ENCODE data around the gene SP100. TPM values are rescaled to one million over a fixed set of nuclear protein-coding genes. Genes with fewer than 3 reads are reported as not detected.

The SP100 gene
- total and polyA plus RNA-seq, 2 of the 13 experiments (the other 11 are each of a cell fraction or from before 2014, with no cell fraction given), result 12.6 to 16.5 TPM

- in situ Hi-C loops (cut with HindIII; ENCODE audit: extremely low pct_ligation_motif_present, low pct_unique_long_range_greater_than_20kb), result loop anchor here (5.0 kb wide), 1 partner anchor 88 kb away; no protein-coding TSS in a partner anchor
- POLR2A ChIA-PET, result interaction anchor here (2.2 kb wide), 1 partner anchor 83 kb away, joined by 10 read pairs; the partner anchor contains the start of gene SP140L
Measured at GRCh38 chr2:230410263-230410662, 5.7 kb upstream of the SP100 start.

More at GRCh38 chr2:230410263-230410662, 5.7 kb upstream of the SP100 start:
- no peaks in the 10 kb centered on the region; a peak in 1 of 5 replicates for H3K27me3 ChIP-seq (ENCODE audit: control insufficient read depth in 1 of 2, insufficient read depth in 2 of 2, low read length in 2 of 2)
- WGBS (ENCODE audit: low lambda C conversion rate), result 100% methylated on average over 1 of the region's 1 CpG
- no peak for ATAC-seq
- intact Hi-C loops (cut with micrococcal nuclease; ENCODE audit: unreplicated experiment), result loop anchor here (2.0 to 10.0 kb wide), 4 partner anchors 53 to 202 kb away; partner anchors contain the start of genes SP140 and SP140L
- no peaks in the 10 kb centered on the region for H3K9me3 ChIP-seq (ENCODE audit: low read length)
- H3K4me2 ChIP-seq (ENCODE audit: low read depth, low read length), result no peak overlapping the region
- no peaks in the 10 kb centered on the region for H4K20me1 ChIP-seq (ENCODE audit: insufficient read depth, low read length)
- H2AFZ ChIP-seq (ENCODE audit: low read length), result no peak overlapping the region
- H3K4me1 ChIP-seq (ENCODE audit: insufficient read depth, low read length), result peaks cover 41% of the 10 kb centered on the region
- CTCF ChIA-PET (ENCODE audit: low intra/inter-chr PET ratio, low total read pairs), result no interaction called here
- H3K79me2 ChIP-seq (ENCODE audit: insufficient read depth, low read length), result no peaks in the 10 kb centered on the region
- H3K36me3 ChIP-seq (replicated peaks in 1 of 2; ENCODE audit: control insufficient read depth in 1 of 2, insufficient read depth in 2 of 2, low read length in 2 of 2), result no peaks in the 10 kb centered on the region
- H3K9ac ChIP-seq (ENCODE audit: insufficient read depth, low read depth, low read length), result no peak overlapping the region
- no TSS peak for BruUV-seq (replicated peaks)
- no peak for FAIRE-seq
- no peak overlapping the region for H3K4me3 ChIP-seq (replicated peaks in 1 of 3; ENCODE audit: insufficient read depth in 1 of 3, low read depth in 2 of 3, low read length in 3 of 3)
- H3K27ac ChIP-seq (ENCODE audit: extremely low read length, insufficient read depth, low read length), result no peak overlapping the region
- no peak for DNase-seq (ENCODE audit: low spot score)
- TF ChIP-seq ZFP91 (CRISPR knock-in tag; IDR thresholded peaks at IDR 0.05; ENCODE audit: borderline replicate concordance) (no peak), ZC3H13 (CRISPR knock-in tag; IDR thresholded peaks at IDR 0.05) (no peak), ISX (CRISPR knock-in tag; conservative IDR thresholded peaks at IDR 0.05) (no peak), ZZZ3 (CRISPR knock-in tag; IDR thresholded peaks at IDR 0.05; ENCODE audit: borderline replicate concordance) (no peak), DR1 (CRISPR knock-in tag; IDR thresholded peaks at IDR 0.05) (no peak), HBP1 (CRISPR knock-in tag; IDR thresholded peaks at IDR 0.05; ENCODE audit: low read depth) (no peak), ZNF160 (CRISPR knock-in tag; IDR thresholded peaks at IDR 0.05) (no peak), ZNF549 (CRISPR knock-in tag; IDR thresholded peaks at IDR 0.05) (no peak), ZNF784 (CRISPR knock-in tag; IDR thresholded peaks at IDR 0.05; ENCODE audit: borderline replicate concordance) (no peak), ZNF343 (CRISPR knock-in tag; IDR thresholded peaks at IDR 0.05) (no peak), EZH2 (conservative IDR thresholded peaks at IDR 0.05; ENCODE audit: low read depth, low read length) (no peak)
- TF ChIP-seq, protein P1, sequence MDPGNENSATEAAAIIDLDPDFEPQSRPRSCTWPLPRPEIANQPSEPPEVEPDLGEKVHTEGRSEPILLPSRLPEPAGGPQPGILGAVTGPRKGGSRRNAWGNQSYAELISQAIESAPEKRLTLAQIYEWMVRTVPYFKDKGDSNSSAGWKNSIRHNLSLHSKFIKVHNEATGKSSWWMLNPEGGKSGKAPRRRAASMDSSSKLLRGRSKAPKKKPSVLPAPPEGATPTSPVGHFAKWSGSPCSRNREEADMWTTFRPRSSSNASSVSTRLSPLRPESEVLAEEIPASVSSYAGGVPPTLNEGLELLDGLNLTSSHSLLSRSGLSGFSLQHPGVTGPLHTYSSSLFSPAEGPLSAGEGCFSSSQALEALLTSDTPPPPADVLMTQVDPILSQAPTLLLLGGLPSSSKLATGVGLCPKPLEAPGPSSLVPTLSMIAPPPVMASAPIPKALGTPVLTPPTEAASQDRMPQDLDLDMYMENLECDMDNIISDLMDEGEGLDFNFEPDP (CRISPR knock-in tag; conservative IDR thresholded peaks at IDR 0.05), result no peak
- TF ChIP-seq, protein P2, sequence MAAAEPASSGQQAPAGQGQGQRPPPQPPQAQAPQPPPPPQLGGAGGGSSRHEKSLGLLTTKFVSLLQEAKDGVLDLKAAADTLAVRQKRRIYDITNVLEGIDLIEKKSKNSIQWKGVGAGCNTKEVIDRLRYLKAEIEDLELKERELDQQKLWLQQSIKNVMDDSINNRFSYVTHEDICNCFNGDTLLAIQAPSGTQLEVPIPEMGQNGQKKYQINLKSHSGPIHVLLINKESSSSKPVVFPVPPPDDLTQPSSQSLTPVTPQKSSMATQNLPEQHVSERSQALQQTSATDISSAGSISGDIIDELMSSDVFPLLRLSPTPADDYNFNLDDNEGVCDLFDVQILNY (CRISPR knock-in tag; conservative IDR thresholded peaks at IDR 0.05), result no peak

Measured in HepG2 (cell line).